ENCODE data around the gene SMAD1. TPM values are rescaled to one million over a fixed set of nuclear protein-coding genes. Genes with fewer than 3 reads are reported as not detected.

SMAD1 gene
- total RNA-seq, 1 experiment from 2014 or later: 13.4 TPM

DNA sequence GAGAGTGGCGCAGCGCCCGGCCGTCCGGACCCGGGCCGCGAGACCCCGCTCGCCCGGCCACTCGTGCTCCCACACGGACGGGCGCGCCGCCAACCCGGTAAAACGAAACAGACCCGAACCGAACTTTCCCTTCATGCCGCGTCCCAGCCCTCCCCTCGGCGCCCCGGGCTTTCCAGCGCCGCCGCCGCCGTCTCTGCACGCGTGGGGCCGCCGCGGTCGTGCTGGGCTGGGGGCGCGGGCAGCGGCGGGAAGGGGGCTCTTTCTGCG lies 222 bp downstream of the SMAD1 start:
- no peak for DNase-seq (ENCODE audit: low read depth in 1 of 2, low spot score in 2 of 2)
- Histone ChIP-seq H3K9me3 (replicated peaks) (no peaks in the 10 kb centered on the region), H3K4me1 (replicated peaks) (peaks cover 12% of the 10 kb centered on the region), H3K27me3 (replicated peaks) (no peaks in the 10 kb centered on the region), H3K4me3 (peak overlapping the region; percentile 96), H3K36me3 (peaks cover 8% of the 10 kb centered on the region), H3K27ac (peak overlapping the region; percentile 93)

DNA sequence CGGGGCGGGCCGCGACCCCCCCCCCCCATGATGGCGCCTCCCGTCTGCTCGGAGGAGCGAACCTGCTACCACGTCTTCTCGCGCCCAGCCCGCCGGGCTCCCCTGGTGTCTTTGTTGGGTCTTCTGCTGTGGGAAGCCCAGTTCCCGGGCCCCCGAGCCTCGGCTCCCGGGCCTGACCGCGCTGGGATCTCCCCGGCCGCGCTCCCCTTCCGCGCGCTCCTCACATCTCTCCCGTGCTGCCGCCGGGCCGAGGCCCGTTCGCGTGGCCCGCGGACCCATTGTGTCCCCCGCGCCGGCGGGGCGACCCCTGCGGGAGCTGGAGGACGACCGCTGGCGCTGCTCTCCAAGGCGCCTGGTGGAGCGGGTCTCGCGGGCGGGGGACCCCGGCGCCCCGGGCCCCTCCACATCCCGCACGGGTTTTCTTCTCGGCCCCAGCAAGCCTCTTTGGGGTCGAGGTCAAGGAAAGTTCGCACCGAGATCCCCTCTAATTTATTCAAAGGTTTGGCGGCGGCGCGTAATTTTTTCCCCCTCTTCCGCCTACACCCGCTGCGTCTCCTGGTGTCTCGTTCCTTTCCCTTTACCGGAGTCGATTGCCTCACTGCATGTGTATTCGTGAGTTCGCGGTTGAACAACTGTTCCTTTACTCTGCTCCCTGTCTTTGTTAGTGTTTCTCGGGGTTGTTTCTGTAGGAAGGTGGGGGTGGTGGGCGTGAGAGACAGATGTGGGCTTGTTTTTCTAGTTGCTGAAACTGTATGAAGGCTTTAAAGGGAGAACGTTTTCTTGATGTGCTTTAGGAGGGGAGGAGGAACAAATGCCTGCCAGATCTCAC lies 770 bp downstream of the SMAD1 start:
- peak overlapping the region; percentile 96 for H3K4me3 ChIP-seq
- peaks cover 8% of the 10 kb centered on the region for H3K36me3 ChIP-seq
- DNase-seq (ENCODE audit: low read depth in 1 of 2, low spot score in 2 of 2): peak; percentile 50 to 82
- H3K9me3 ChIP-seq (replicated peaks): no peaks in the 10 kb centered on the region
- peak overlapping the region; percentile 93 for H3K27ac ChIP-seq
- no peaks in the 10 kb centered on the region for H3K27me3 ChIP-seq (replicated peaks)
- peaks cover 12% of the 10 kb centered on the region for H3K4me1 ChIP-seq (replicated peaks)

DNA sequence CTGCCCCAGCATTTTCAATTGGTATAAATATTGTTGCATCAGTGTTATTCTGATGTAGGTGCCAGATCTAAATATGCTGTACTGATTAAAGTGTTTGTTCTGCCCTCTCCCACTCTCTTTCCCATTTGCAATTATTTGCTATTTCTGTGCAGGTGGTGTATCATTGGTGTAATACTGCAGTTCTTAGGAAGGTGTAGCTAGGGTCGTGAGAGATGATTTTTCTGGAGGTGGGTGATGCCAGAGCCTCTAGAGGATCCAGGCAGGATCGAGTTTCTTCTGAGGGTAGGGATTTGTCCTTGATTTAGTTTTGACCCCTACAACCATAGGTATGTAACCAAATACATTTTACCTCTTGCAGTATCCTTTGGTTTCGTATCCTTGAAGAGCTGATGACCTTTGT lies 1.9 kb downstream of the SMAD1 start:
- H3K27ac ChIP-seq: no peak overlapping the region
- peaks cover 12% of the 10 kb centered on the region for H3K4me1 ChIP-seq (replicated peaks)
- H3K36me3 ChIP-seq: peaks cover 8% of the 10 kb centered on the region
- H3K4me3 ChIP-seq: peak overlapping the region; percentile 96
- no peaks in the 10 kb centered on the region for H3K9me3 ChIP-seq (replicated peaks)
- no peaks in the 10 kb centered on the region for H3K27me3 ChIP-seq (replicated peaks)
- DNase-seq (ENCODE audit: low read depth in 1 of 2, low spot score in 2 of 2): no peak

DNA sequence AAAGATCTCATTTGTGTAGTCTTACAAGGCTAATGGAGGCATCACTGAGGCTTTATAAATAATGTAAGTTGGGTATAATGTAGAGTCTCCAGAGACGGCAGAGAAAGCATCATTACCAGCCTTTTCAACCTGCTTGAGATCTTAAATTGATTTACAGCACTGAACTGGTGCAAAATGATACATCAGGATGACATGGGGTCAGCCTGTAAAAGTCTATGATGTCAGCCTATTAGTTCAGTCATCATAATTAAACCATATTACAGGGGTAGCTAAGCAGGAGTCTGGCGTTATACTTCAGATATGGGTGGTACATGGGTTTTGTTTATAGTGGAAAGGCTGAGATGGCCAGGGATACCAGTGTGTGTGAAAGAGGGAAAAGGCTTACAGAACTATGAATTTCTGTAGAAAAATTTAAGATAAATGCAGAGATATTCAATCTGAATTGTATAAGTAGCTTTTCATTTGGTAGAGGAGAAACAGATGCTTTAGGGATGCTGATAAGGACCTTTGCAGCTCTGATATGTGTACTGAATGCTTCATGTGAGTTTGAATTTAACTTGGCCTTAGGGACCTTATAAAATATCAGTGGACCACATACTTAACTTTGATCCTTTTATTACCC lies 2.7 kb downstream of the SMAD1 start:
- no peak for DNase-seq (ENCODE audit: low read depth in 1 of 2, low spot score in 2 of 2)
- Histone ChIP-seq H3K36me3 (peaks cover 8% of the 10 kb centered on the region), H3K27me3 (replicated peaks) (no peaks in the 10 kb centered on the region), H3K4me3 (no peak overlapping the region), H3K4me1 (replicated peaks) (peaks cover 12% of the 10 kb centered on the region), H3K27ac (no peak overlapping the region), H3K9me3 (replicated peaks) (no peaks in the 10 kb centered on the region)

DNA sequence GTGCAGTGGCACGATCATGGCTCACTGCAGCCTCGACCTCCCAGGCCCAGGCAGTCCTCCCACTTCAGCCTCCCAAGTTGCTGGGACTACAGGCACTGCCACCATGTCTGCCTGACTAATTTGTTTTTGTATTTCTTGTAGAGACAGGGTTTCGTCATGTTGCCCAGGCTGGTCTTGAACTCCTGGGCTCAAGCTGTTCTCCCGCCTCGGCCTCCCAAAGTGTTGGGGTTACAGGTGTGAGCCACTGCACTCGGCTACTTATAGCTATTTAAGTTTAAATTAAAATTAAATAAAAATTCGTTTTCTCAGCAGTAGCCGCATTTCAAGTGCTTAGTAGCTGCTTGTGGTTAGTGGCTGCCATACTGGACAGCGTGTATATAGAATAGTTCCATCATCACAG lies 3.5 kb downstream of the SMAD1 start:
- Histone ChIP-seq H3K4me3 (no peak overlapping the region), H3K27ac (no peak overlapping the region), H3K9me3 (replicated peaks) (no peaks in the 10 kb centered on the region), H3K4me1 (replicated peaks) (peaks cover 12% of the 10 kb centered on the region), H3K27me3 (replicated peaks) (no peaks in the 10 kb centered on the region), H3K36me3 (peaks cover 8% of the 10 kb centered on the region)
- DNase-seq (ENCODE audit: low read depth in 1 of 2, low spot score in 2 of 2): no peak

DNA sequence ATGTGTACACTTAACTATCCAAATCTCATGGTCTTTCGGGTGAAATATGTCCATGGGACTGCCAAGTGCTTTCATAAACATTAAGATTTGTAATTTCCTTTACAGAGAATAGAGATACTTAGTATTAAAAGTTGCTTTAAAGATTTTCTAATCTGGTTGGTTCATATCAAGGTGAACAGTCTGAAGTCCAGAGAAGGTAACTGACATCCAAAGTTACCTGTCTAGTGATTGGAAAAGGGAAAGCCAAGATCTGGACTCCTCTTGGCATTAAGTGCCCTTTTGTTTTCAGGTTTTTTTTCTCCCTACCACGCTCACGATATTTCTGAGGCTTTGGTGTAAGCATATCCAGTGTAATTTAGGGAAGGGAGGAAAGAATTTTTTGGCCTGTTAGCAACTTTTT lies 5.0 kb downstream of the SMAD1 start:
- no peak overlapping the region for H3K27ac ChIP-seq
- H3K4me1 ChIP-seq (replicated peaks): peaks cover 7% of the 10 kb centered on the region; the same call in 1 of the 2 replicates
- DNase-seq (ENCODE audit: low read depth in 1 of 2, low spot score in 2 of 2): no peak
- no peak overlapping the region for H3K4me3 ChIP-seq
- H3K36me3 ChIP-seq: peaks cover 8% of the 10 kb centered on the region
- H3K27me3 ChIP-seq (replicated peaks): no peaks in the 10 kb centered on the region
- H3K9me3 ChIP-seq (replicated peaks): no peaks in the 10 kb centered on the region

DNA sequence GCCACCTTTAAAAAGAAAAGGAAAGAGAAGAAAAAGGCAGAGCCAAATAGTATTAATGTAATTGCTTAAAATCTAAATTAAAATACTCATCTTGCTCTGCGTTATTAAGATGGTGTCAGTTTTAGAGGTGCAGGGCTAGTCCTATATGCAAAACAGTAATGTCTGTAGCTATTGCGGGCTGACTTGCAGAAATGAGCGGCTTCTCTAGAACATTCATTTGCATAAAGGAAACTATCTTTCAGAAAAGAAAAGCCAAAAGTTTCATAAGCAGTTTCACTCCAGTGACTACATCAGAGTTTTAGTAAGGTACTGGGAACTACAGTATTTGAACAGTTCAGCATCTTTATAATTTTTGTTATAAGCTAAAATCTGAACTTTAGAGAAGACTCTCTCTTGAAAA lies 6.0 kb downstream of the SMAD1 start:
- Histone ChIP-seq H3K4me3 (no peak overlapping the region), H3K4me1 (replicated peaks) (peaks cover 7% of the 10 kb centered on the region; the same call in 1 of the 2 replicates), H3K9me3 (replicated peaks) (no peaks in the 10 kb centered on the region), H3K27ac (no peak overlapping the region), H3K27me3 (replicated peaks) (no peaks in the 10 kb centered on the region), H3K36me3 (no peaks in the 10 kb centered on the region)
- DNase-seq (ENCODE audit: low read depth in 1 of 2, low spot score in 2 of 2): no peak

DNA sequence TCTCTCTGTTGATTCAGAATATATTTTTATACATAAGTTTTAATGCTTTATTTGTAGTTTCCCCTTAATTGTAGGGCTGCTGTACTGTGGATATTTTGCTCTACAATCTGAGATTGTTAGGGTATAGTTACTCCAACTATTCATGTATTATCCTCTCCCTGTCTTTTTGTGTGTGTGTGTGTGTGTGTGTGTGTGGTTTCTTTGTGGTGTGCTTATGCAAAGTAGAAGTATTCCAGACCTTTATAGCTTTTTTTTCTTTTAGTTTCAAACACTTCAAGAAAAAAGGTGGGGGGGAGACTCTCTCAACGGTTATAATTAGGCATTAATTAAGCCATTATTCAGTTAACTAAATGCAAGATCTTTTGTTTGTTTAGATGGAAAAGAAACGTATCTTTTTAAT lies 6.7 kb downstream of the SMAD1 start:
- H3K4me3 ChIP-seq: no peak overlapping the region
- H3K9me3 ChIP-seq (replicated peaks): no peaks in the 10 kb centered on the region
- no peak for DNase-seq (ENCODE audit: low read depth in 1 of 2, low spot score in 2 of 2)

DNA sequence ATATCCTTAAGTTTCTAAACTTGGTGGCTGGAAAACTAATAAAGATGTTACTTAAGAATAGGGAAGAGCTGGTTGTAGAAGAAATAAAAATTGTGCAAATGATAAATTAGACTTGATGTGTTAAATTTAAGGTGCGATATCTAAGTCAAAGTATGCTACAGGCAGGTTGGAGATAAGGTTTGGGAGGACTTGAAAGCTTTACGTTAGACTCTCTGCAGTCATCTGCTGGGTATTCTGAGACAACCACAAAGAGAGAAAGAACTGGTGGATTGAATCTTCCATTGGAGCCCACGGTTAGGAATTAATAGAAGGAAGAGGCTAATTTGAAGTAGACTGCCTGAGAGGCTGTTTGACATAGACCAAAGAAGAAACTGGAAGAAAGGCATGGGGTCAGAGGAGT lies 7.9 kb downstream of the SMAD1 start:
- no peak for DNase-seq (ENCODE audit: low read depth in 1 of 2, low spot score in 2 of 2)
- H3K4me1 ChIP-seq (replicated peaks): no peaks in the 10 kb centered on the region
- no peak overlapping the region for H3K4me3 ChIP-seq
- H3K36me3 ChIP-seq: no peaks in the 10 kb centered on the region
- H3K27ac ChIP-seq: no peak overlapping the region
- no peaks in the 10 kb centered on the region for H3K27me3 ChIP-seq (replicated peaks)
- no peaks in the 10 kb centered on the region for H3K9me3 ChIP-seq (replicated peaks)

More for the DNA sequence above, 6.7 kb downstream of the SMAD1 start:
- no peak overlapping the region for H3K27ac ChIP-seq
- no peaks in the 10 kb centered on the region for H3K36me3 ChIP-seq
- H3K27me3 ChIP-seq (replicated peaks): no peaks in the 10 kb centered on the region
- peaks cover 4% of the 10 kb centered on the region; the same call in 1 of the 2 replicates for H3K4me1 ChIP-seq (replicated peaks)

DNA sequence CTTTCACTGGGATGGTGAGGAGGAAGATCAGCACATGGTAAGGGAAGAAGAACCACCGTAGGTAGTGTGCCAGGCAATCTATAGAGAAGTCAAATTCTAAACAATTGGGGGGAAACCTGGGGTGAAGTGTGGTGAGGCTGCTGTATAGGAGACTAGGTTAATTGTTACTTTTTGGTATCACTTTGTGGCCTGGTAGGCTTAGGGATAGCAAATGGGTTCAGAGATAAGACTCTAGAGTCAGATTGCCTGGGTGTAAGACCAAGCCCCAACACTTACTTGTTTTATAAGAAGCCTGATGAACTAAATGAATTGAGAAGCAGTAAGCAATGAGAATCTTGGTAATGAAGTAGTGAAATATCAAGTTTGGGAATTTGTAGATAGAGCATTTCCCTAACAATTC lies 8.7 kb downstream of the SMAD1 start:
- no peak overlapping the region for H3K27ac ChIP-seq
- no peaks in the 10 kb centered on the region for H3K36me3 ChIP-seq
- no peaks in the 10 kb centered on the region for H3K9me3 ChIP-seq (replicated peaks)
- H3K27me3 ChIP-seq (replicated peaks): no peaks in the 10 kb centered on the region
- no peaks in the 10 kb centered on the region for H3K4me1 ChIP-seq (replicated peaks)
- no peak for DNase-seq (ENCODE audit: low read depth in 1 of 2, low spot score in 2 of 2)
- H3K4me3 ChIP-seq: no peak overlapping the region

DNA sequence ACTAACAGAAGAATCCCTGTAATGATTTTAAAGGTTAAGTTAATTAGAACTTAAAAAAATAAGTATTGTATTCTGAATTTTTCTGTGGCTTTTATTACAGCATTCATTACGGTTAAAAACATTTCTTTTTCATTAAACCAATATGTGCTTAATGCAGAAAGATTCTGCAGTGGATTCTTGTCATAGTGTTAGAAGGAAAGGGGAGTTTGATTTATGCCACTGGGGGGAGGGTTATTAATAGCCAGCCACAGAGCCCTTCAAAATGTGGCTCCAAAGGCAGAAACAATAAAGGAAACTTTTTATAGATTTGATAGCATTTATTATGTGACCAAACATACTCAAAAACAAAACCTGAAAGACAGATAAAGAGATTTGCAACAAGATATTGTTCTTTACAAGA lies 9.1 kb downstream of the SMAD1 start:
- H3K36me3 ChIP-seq: no peaks in the 10 kb centered on the region
- H3K4me3 ChIP-seq: no peak overlapping the region
- no peaks in the 10 kb centered on the region for H3K4me1 ChIP-seq (replicated peaks)
- no peak overlapping the region for H3K27ac ChIP-seq
- no peaks in the 10 kb centered on the region for H3K27me3 ChIP-seq (replicated peaks)
- no peaks in the 10 kb centered on the region for H3K9me3 ChIP-seq (replicated peaks)
- DNase-seq (ENCODE audit: low read depth in 1 of 2, low spot score in 2 of 2): no peak

DNA sequence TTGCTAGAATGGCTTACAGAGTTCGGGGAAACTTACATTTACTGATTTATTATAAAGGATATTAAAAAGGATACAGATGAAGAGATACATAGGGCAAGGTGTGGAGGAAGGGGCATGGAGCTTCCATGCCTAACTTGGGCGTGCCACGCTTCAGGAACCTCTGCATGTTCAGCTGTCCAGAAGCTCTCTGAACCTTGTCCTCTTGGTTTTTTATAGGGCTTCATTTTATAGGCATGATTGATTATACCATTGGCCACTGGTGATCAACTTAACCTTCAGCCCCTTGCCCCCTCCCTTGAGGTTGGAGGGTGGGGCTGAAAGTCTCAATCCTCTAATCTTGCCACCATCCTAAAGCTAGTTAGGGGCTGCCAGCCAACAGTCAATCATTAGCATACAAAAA lies 10.7 kb downstream of the SMAD1 start:
- no peaks in the 10 kb centered on the region for H3K36me3 ChIP-seq
- H3K27me3 ChIP-seq (replicated peaks): no peaks in the 10 kb centered on the region
- H3K27ac ChIP-seq: no peak overlapping the region
- DNase-seq (ENCODE audit: low read depth in 1 of 2, low spot score in 2 of 2): no peak
- H3K9me3 ChIP-seq (replicated peaks): no peaks in the 10 kb centered on the region
- no peak overlapping the region for H3K4me3 ChIP-seq
- no peaks in the 10 kb centered on the region for H3K4me1 ChIP-seq (replicated peaks)

DNA sequence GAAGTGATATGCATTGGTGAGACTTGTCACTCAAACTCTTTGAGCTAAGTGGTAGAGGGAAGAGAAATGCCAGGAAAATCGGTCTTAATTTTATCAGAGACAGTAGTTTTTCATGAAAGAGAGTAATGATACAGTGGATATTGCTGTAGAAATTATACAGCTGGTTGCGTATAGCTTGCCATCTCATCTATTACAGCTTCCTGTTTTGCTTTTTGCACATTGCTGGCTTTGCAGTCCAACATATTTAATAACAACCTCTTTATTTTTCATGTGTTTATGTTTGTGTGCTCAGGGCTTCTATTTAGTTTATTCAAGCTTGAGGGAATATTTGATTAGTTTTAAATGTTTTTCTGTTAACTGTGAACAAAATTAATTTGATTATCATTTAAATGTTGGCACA lies 11.5 kb downstream of the SMAD1 start:
- DNase-seq (ENCODE audit: low read depth in 1 of 2, low spot score in 2 of 2): no peak
- H3K9me3 ChIP-seq (replicated peaks): no peaks in the 10 kb centered on the region
- no peak overlapping the region for H3K4me3 ChIP-seq
- H3K27ac ChIP-seq: no peak overlapping the region
- H3K27me3 ChIP-seq (replicated peaks): no peaks in the 10 kb centered on the region
- H3K36me3 ChIP-seq: no peaks in the 10 kb centered on the region
- no peaks in the 10 kb centered on the region for H3K4me1 ChIP-seq (replicated peaks)

DNA sequence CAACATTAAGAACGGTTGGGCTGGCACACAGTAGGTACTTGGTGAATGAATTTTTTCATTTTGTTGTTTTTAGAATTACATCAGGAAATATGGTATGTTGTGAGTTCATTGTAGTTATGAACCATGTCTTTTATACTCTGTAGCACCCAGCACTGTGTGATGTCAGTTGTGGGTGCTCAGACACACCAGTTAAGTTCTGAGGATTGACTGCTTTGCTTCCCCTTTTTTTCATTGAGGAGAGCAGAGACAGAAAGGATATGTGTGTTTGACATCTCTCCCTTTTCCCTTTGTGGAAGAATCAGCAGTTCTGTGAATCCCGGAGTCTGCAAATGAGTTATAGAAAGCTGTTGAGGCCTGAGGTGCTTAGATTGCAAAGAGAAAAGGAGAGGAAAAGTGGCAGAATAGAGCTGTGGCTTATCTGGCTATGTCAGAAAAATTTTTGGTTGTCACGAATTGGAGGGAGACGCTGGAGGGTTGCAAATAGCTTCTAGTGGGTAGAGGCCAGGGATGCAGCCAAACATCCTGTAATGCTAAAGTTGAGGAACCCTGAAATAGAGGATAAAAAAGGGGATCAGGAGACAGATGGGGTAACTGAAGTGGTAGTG lies 13.1 kb downstream of the SMAD1 start:
- H3K36me3 ChIP-seq: no peaks in the 10 kb centered on the region
- H3K27me3 ChIP-seq (replicated peaks): no peaks in the 10 kb centered on the region
- no peaks in the 10 kb centered on the region for H3K9me3 ChIP-seq (replicated peaks)
- no peak overlapping the region for H3K4me3 ChIP-seq
- no peaks in the 10 kb centered on the region for H3K4me1 ChIP-seq (replicated peaks)
- no peak for DNase-seq (ENCODE audit: low read depth in 1 of 2, low spot score in 2 of 2)
- no peak overlapping the region for H3K27ac ChIP-seq

All from SJSA1 (cell line).